Loucy (cell line): Measurements from ENCODE around the gene DLG1.

Experiments
- H2AFZ ChIP-seq: fragments of 200-600 bp; sonication (generic); 2 replicates; pipeline ENCODE4 v1.6.0; 2016; ENCODE audit warnings: antibody characterized with exemption, mild to moderate bottlenecking, low read length, moderate library complexity
- H3F3A ChIP-seq: fragments of 200-600 bp; 2 replicates; pipeline ENCODE4 v1.6.0; 2016; ENCODE audit warnings: antibody characterized with exemption, low read depth, mild to moderate bottlenecking
- H3K27me3 ChIP-seq: fragments of 200-600 bp; sonication (generic); 2 replicates; pipeline ENCODE4 v1.6.1; 2014; ENCODE audit warnings: low read length, mild to moderate bottlenecking; ENCODE audit not compliant: insufficient read depth, poor library complexity, severe bottlenecking
- H3K36me3 ChIP-seq: fragments of 200-600 bp; sonication (generic); 2 replicates; pipeline ENCODE4 v1.6.1; 2016; ENCODE audit warnings: low read length; ENCODE audit not compliant: insufficient read depth
- H3K4me1 ChIP-seq: fragments of 200-600 bp; sonication (generic); 2 replicates; pipeline ENCODE4 v1.5.1; 2014; ENCODE audit warnings: low read length, mild to moderate bottlenecking; ENCODE audit not compliant: insufficient read depth, poor library complexity, severe bottlenecking
- H3K4me2 ChIP-seq: fragments of 200-600 bp; sonication (generic); 2 replicates; pipeline ENCODE4 v1.6.0; 2014; ENCODE audit warnings: antibody characterized with exemption, low read length, low read depth, mild to moderate bottlenecking; ENCODE audit not compliant: poor library complexity, severe bottlenecking
- H3K4me3 ChIP-seq: fragments of 200-600 bp; sonication (generic); 2 replicates; pipeline ENCODE4 v1.5.1; 2014; ENCODE audit warnings: low read length, mild to moderate bottlenecking, mixed read lengths; ENCODE audit not compliant: poor library complexity, severe bottlenecking
- H3K79me2 ChIP-seq: fragments of 200-600 bp; sonication (generic); 2 replicates; pipeline ENCODE4 v1.6.1; 2014; ENCODE audit warnings: low read length; ENCODE audit not compliant: insufficient read depth
- H3K9ac ChIP-seq: fragments of 200-600 bp; sonication (generic); 2 replicates; pipeline ENCODE4 v1.6.0; 2014; ENCODE audit warnings: mild to moderate bottlenecking, low read depth, low read length, moderate library complexity; ENCODE audit not compliant: poor library complexity, severe bottlenecking
- H3K9me2 ChIP-seq: fragments of 200-600 bp; sonication (generic); replicated peaks from 2 replicates; pipeline ENCODE4 v1.6.1; 2016; ENCODE audit warnings: low read depth, low read length, mixed read lengths
- H3K9me3 ChIP-seq: fragments of 200-600 bp; sonication (generic); 2 replicates; pipeline ENCODE4 v1.6.1; 2014; ENCODE audit warnings: mild to moderate bottlenecking, antibody characterized with exemption, low read length, low read depth; ENCODE audit not compliant: insufficient read depth
- H4K20me1 ChIP-seq: fragments of 200-600 bp; sonication (generic); 2 replicates; pipeline ENCODE4 v1.6.0; 2014; ENCODE audit warnings: antibody characterized with exemption, low read length, mild to moderate bottlenecking; ENCODE audit not compliant: insufficient read depth, poor library complexity, severe bottlenecking
- EZH2phosphoT487 ChIP-seq: fragments of 200-600 bp; IDR thresholded peaks from 2 replicates; pipeline ENCODE4 v1.6.1; 2018; ENCODE audit warnings: antibody characterized with exemption, mild to moderate bottlenecking, moderate library complexity, borderline replicate concordance
- TF ChIP-seq, protein P1 (sequence below): fragments of 200-600 bp; sonication (generic); conservative IDR thresholded peaks from 2 replicates; pipeline ENCODE4 v1.5.1; 2014; ENCODE audit warnings: mild to moderate bottlenecking, antibody characterized with exemption, low read length

Gene DLG1

DNA sequence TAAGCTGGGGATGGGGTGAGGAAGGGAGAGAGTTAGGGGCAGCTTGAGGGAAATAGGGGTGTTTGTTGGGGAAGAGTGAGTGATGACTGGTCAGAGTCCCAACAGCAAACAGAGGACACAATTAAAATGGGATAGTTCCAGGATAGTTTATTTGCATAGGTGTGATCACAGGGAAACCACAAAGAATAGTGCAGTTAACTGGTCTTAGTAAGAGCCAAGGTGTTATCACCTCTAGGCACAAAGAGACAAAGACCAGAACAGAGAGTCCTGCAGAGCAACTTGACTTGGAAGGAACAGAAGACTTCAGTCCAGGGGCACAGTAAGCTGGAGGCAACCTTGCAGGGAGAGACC is 42.1 kb upstream of the DLG1 start:
- Histone ChIP-seq H4K20me1 (no peaks in the 10 kb centered on the region), H3K9ac (no peak overlapping the region), H3K79me2 (no peaks in the 10 kb centered on the region), H3K27me3 (no peaks in the 10 kb centered on the region), H3K36me3 (no peaks in the 10 kb centered on the region), H2AFZ (no peak overlapping the region), H3K9me2 (no peaks in the 10 kb centered on the region), H3K4me2 (no peak overlapping the region), H3F3A (no peaks in the 10 kb centered on the region), H3K4me1 (no peaks in the 10 kb centered on the region), H3K9me3 (no peaks in the 10 kb centered on the region), H3K4me3 (no peak overlapping the region)
- TF ChIP-seq, protein P1, sequence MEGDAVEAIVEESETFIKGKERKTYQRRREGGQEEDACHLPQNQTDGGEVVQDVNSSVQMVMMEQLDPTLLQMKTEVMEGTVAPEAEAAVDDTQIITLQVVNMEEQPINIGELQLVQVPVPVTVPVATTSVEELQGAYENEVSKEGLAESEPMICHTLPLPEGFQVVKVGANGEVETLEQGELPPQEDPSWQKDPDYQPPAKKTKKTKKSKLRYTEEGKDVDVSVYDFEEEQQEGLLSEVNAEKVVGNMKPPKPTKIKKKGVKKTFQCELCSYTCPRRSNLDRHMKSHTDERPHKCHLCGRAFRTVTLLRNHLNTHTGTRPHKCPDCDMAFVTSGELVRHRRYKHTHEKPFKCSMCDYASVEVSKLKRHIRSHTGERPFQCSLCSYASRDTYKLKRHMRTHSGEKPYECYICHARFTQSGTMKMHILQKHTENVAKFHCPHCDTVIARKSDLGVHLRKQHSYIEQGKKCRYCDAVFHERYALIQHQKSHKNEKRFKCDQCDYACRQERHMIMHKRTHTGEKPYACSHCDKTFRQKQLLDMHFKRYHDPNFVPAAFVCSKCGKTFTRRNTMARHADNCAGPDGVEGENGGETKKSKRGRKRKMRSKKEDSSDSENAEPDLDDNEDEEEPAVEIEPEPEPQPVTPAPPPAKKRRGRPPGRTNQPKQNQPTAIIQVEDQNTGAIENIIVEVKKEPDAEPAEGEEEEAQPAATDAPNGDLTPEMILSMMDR: no peak
- no peak for TF ChIP-seq EZH2phosphoT487

DNA sequence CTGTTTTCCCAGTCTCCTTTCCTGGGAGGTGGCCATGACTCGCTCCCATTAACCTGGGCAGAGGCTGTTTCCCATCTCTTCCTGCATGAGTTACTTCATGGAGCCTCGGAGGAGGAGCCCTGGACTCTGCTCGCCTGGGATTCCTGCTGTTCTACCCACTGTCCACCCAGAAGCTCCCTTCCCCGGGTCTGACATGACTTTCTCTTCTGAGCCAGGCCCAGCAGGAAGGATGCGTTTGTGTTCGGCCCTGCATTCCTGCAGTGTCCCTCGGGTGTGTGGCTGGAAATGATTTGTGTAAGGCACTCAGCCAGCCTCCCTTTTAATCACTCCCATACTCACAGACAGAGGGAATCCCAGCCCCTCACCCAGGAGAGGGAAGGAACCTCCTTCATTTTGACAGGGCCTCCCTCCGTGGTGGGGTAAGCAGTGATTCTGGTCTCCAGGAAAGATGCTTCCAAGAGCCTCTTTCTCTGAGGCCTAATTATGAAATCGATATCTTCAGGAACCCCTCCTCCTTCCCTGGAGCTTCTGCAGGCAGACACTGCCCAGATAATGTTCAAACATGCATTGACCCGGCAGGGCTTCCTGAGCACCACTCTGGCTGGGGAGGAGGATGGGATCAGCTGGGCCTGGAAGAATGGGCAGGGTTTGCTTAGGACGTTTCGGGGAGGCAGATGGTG is 41.6 kb upstream of the DLG1 start:
- Histone ChIP-seq H3K9me2 (no peaks in the 10 kb centered on the region), H2AFZ (no peak overlapping the region), H3K4me1 (no peaks in the 10 kb centered on the region), H3K9me3 (no peaks in the 10 kb centered on the region), H3K79me2 (no peaks in the 10 kb centered on the region), H4K20me1 (no peaks in the 10 kb centered on the region), H3K4me3 (no peak overlapping the region), H3K4me2 (no peak overlapping the region), H3K9ac (no peak overlapping the region), H3K27me3 (no peaks in the 10 kb centered on the region), H3F3A (no peaks in the 10 kb centered on the region), H3K36me3 (no peaks in the 10 kb centered on the region)
- TF ChIP-seq EZH2phosphoT487: no peak
- TF ChIP-seq, protein P1: no peak

DNA sequence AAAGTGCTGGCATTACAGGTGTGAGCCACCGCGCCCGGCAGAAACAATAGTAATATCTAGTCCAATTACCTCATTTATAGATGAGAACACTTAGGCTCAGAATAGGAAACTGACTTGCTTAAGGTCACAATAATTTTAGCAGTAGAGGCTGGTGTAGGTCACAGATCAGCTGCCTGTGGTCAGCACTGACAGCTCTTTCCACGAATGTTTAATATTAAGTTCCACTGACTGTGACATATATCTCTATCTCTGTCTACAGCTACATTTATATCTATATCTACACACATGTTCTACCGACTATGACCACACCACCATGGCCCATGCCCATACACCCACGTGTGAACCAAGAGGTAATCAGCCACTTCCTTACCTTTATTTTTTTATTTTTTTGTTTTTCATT is 40.2 kb upstream of the DLG1 start:
- no peaks in the 10 kb centered on the region for H3K9me2 ChIP-seq
- no peaks in the 10 kb centered on the region for H3F3A ChIP-seq
- H3K36me3 ChIP-seq: no peaks in the 10 kb centered on the region
- no peaks in the 10 kb centered on the region for H4K20me1 ChIP-seq
- H3K9me3 ChIP-seq: no peaks in the 10 kb centered on the region
- no peak overlapping the region for H3K4me3 ChIP-seq
- H2AFZ ChIP-seq: no peak overlapping the region
- H3K27me3 ChIP-seq: no peaks in the 10 kb centered on the region
- TF ChIP-seq, protein P1: no peak
- TF ChIP-seq EZH2phosphoT487: no peak
- no peaks in the 10 kb centered on the region for H3K79me2 ChIP-seq
- no peak overlapping the region for H3K4me2 ChIP-seq
- no peak overlapping the region for H3K9ac ChIP-seq
- H3K4me1 ChIP-seq: no peaks in the 10 kb centered on the region
